DND-41 (cell line): ENCODE data around the gene PTPRK.

ENCODE experiments used
- CTCF ChIP-seq: IDR thresholded peaks from 2 replicates; pipeline ENCODE4 v1.5.1; 2012; ENCODE audit warnings: borderline replicate concordance, low read length, moderate library complexity, mild to moderate bottlenecking; ENCODE audit not compliant: poor library complexity, severe bottlenecking; ENCODE audit errors: extremely low read depth
- EZH2 ChIP-seq: IDR thresholded peaks from 3 replicates; pipeline ENCODE4 v1.6.1; 2012; ENCODE audit warnings: borderline replicate concordance, low read depth, mild to moderate bottlenecking, moderate library complexity, low read length, inconsistent platforms; ENCODE audit not compliant: severe bottlenecking

GRCh38 chr6:128199461-128199860 lies 320.9 kb downstream of the PTPRK start:
- TF ChIP-seq CTCF (no peak), EZH2 (no peak)
